ENCODE results near the gene RMDN3. TPM values are rescaled to one million over a fixed set of nuclear protein-coding genes. Genes with fewer than 3 reads are reported as not detected.

The RMDN3 gene
- total RNA-seq, 2 experiments from 2014 or later, result 29.1 to 30.3 TPM

DNA sequence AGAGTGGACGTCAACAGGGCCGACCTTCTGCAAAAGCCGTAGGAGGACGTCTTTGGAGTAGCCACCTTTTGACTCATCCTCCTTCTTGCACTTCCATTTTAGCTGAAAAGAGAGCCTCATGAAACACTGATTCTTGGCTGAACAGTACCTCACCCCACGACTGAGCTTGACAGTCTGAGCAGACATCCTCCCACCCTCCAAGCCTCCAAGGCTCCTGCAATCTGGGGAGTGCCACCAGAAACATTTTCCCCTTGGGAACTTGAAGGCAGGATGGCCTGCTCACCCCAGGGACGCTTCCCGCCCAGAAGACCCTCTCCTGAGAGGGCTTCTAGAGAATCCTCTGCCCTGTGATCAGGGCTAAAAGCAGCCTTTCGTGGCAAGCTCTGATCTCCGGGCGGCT, 20.0 kb upstream of the RMDN3 start:
- ATAC-seq (ENCODE audit: poor library complexity), result no peak
- CTCF ChIA-PET, result no interaction called here
- no peaks in the 10 kb centered on the region for H3K9me3 ChIP-seq (ENCODE audit: control insufficient read depth in 1 of 2, insufficient read depth in 1 of 2, low read length in 2 of 2)
- Mint-ChIP-seq H3K36me3 (ENCODE audit: low read depth) (peaks cover 65% of the 10 kb centered on the region), H3K9me3 (no peaks in the 10 kb centered on the region), H3K4me1 (ENCODE audit: low read depth) (peaks cover 4% of the 10 kb centered on the region), H3K27ac (no peak overlapping the region), H3K4me3 (no peak overlapping the region), H3K27me3 (no peaks in the 10 kb centered on the region)
- no peak overlapping the region for H3K27ac ChIP-seq (ENCODE audit: low read depth in 1 of 2, low read length in 2 of 2)
- DNase-seq, result no peak
- POLR2A ChIA-PET, result no interaction called here
- no peak overlapping the region for H3K4me3 ChIP-seq (ENCODE audit: low read length)
- TF ChIP-seq, protein P1, sequence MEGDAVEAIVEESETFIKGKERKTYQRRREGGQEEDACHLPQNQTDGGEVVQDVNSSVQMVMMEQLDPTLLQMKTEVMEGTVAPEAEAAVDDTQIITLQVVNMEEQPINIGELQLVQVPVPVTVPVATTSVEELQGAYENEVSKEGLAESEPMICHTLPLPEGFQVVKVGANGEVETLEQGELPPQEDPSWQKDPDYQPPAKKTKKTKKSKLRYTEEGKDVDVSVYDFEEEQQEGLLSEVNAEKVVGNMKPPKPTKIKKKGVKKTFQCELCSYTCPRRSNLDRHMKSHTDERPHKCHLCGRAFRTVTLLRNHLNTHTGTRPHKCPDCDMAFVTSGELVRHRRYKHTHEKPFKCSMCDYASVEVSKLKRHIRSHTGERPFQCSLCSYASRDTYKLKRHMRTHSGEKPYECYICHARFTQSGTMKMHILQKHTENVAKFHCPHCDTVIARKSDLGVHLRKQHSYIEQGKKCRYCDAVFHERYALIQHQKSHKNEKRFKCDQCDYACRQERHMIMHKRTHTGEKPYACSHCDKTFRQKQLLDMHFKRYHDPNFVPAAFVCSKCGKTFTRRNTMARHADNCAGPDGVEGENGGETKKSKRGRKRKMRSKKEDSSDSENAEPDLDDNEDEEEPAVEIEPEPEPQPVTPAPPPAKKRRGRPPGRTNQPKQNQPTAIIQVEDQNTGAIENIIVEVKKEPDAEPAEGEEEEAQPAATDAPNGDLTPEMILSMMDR (IDR thresholded peaks at IDR 0.05), result no peak
- peaks cover 73% of the 10 kb centered on the region for H3K36me3 ChIP-seq (ENCODE audit: insufficient read depth, low read length)
- peaks cover 14% of the 10 kb centered on the region for H3K4me1 ChIP-seq (ENCODE audit: insufficient read depth, low read length)
- intact Hi-C loops (cut with DNase I, micrococcal nuclease), result no loop called here
- no peaks in the 10 kb centered on the region for H3K27me3 ChIP-seq (ENCODE audit: control insufficient read depth in 1 of 2, insufficient read depth in 2 of 2, low read length in 2 of 2)

DNA sequence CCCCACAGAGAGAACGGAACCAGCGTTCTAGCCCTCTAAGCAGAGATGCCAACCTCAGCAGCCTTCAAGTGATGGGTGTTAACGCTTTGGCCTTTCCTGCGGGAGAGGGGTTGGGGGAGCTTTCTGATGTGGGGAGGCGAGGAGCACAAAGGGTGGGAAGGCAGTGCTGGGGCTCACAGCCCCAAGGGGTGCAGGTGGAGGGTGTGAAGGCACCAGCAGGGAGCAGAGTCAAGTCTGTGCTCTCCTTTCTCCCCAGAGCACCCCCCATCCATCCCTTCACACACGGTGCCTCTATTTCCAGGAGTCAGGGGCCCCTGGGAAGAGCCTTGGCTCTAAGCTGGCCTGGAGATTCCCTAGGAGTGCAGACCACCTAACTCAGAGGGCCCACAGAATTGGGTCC, 18.8 kb upstream of the RMDN3 start:
- H3K4me3 ChIP-seq (ENCODE audit: low read length), result no peak overlapping the region
- DNase-seq (no peak), ATAC-seq (ENCODE audit: poor library complexity) (no peak)
- no peaks in the 10 kb centered on the region for H3K9me3 ChIP-seq (ENCODE audit: control insufficient read depth in 1 of 2, insufficient read depth in 1 of 2, low read length in 2 of 2)
- no peaks in the 10 kb centered on the region for H3K27me3 ChIP-seq (ENCODE audit: control insufficient read depth in 1 of 2, insufficient read depth in 2 of 2, low read length in 2 of 2)
- ChIA-PET POLR2A (no interaction called here), CTCF (no interaction called here)
- intact Hi-C loops (cut with DNase I, micrococcal nuclease), result no loop called here
- Mint-ChIP-seq H3K9me3 (no peaks in the 10 kb centered on the region), H3K4me1 (ENCODE audit: low read depth) (peaks cover 15% of the 10 kb centered on the region), H3K36me3 (ENCODE audit: low read depth) (peaks cover 64% of the 10 kb centered on the region), H3K4me3 (no peak overlapping the region), H3K27ac (no peak overlapping the region), H3K27me3 (no peaks in the 10 kb centered on the region)
- peaks cover 25% of the 10 kb centered on the region for H3K4me1 ChIP-seq (ENCODE audit: insufficient read depth, low read length)
- no peak overlapping the region for H3K27ac ChIP-seq (ENCODE audit: low read depth in 1 of 2, low read length in 2 of 2)
- peaks cover 64% of the 10 kb centered on the region for H3K36me3 ChIP-seq (ENCODE audit: insufficient read depth, low read length)
- TF ChIP-seq, protein P1 (IDR thresholded peaks at IDR 0.05), result no peak

DNA sequence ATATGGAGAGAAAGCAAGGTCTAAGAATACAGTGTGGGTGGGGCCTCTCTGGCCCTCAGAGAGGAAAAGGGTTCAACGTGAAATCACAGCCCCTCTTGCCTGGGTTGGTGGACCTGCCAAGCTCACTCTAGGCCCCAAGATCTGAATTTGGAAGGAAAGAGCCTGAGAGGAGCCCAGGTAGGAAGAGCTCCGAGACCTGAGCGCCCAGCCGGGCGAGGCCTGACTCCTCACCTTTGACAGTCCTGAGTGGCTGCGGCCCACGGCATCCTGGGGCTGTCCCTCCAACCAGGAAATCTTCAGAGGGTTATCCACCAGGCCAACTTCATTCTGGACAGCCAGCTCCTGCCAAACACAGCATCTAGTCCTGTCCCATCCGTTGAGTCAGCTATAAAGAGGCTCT, 18.4 kb upstream of the RMDN3 start:
- Histone ChIP-seq H3K4me3 (ENCODE audit: low read length) (no peak overlapping the region), H3K27me3 (ENCODE audit: control insufficient read depth in 1 of 2, insufficient read depth in 2 of 2, low read length in 2 of 2) (no peaks in the 10 kb centered on the region), H3K4me1 (ENCODE audit: insufficient read depth, low read length) (peaks cover 28% of the 10 kb centered on the region), H3K36me3 (ENCODE audit: insufficient read depth, low read length) (peaks cover 60% of the 10 kb centered on the region), H3K9me3 (ENCODE audit: control insufficient read depth in 1 of 2, insufficient read depth in 1 of 2, low read length in 2 of 2) (no peaks in the 10 kb centered on the region), H3K27ac (ENCODE audit: low read depth in 1 of 2, low read length in 2 of 2) (no peak overlapping the region)
- Mint-ChIP-seq H3K4me3 (no peak overlapping the region), H3K4me1 (ENCODE audit: low read depth) (peaks cover 19% of the 10 kb centered on the region), H3K9me3 (no peaks in the 10 kb centered on the region), H3K27me3 (no peaks in the 10 kb centered on the region), H3K36me3 (ENCODE audit: low read depth) (peaks cover 62% of the 10 kb centered on the region), H3K27ac (no peak overlapping the region)
- ATAC-seq (ENCODE audit: poor library complexity), result no peak
- DNase-seq, result no peak
- POLR2A ChIA-PET, result no interaction called here
- CTCF ChIA-PET, result no interaction called here
- intact Hi-C loops (cut with DNase I, micrococcal nuclease), result no loop called here
- TF ChIP-seq, protein P1 (IDR thresholded peaks at IDR 0.05), result no peak

Measured in CD4-positive, alpha-beta T cell (primary cell).